Vagina (tissue), 2 donors: Measurements from ENCODE around the gene SP5.

Experiments
- POLR2A ChIP-seq, 2 donors: fragments of 450-650 bp; IDR thresholded peaks; one replicate each; pipeline ENCODE4 v1.6.1; 2017; ENCODE audit warnings: antibody characterized with exemption in 2 of 2, mild to moderate bottlenecking in 2 of 2, moderate library complexity in 2 of 2
- TF ChIP-seq, protein P1 (sequence below), 3 experiments: fragments of 450-650 bp in 2 of 3; fragments of 200-600 bp in 1 of 3; sonication (generic) in 1 of 3; IDR thresholded peaks; one replicate each; pipeline ENCODE4 v1.5.1; 2017 to 2019; ENCODE audit warnings: antibody characterized with exemption in 3 of 3, mild to moderate bottlenecking in 2 of 3, moderate library complexity in 2 of 3

DNA sequence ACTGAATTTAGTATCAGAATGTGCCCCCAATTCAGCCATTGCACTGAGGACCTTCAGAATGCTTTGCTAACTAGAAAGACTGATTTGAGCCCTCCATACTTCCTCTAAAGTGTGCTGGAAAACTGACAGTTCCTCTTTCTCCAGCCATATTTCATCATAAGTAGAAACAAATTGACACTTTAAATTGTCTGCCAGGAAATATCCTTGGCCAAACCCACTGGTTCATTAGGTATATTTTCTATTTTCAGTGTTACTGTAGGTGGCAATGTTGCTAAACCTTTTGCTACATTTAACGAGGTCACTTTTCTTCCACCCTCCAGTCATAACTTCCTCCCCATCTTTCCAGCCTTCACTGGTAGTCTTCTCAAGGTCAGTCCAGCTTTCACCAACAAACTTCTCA is 21.5 kb downstream of the SP5 start:
- TF ChIP-seq, protein P1, sequence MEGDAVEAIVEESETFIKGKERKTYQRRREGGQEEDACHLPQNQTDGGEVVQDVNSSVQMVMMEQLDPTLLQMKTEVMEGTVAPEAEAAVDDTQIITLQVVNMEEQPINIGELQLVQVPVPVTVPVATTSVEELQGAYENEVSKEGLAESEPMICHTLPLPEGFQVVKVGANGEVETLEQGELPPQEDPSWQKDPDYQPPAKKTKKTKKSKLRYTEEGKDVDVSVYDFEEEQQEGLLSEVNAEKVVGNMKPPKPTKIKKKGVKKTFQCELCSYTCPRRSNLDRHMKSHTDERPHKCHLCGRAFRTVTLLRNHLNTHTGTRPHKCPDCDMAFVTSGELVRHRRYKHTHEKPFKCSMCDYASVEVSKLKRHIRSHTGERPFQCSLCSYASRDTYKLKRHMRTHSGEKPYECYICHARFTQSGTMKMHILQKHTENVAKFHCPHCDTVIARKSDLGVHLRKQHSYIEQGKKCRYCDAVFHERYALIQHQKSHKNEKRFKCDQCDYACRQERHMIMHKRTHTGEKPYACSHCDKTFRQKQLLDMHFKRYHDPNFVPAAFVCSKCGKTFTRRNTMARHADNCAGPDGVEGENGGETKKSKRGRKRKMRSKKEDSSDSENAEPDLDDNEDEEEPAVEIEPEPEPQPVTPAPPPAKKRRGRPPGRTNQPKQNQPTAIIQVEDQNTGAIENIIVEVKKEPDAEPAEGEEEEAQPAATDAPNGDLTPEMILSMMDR (IDR thresholded peaks at IDR 0.05) = no peak
- TF ChIP-seq POLR2A (IDR thresholded peaks at IDR 0.05) = no peak
